Measurements from ENCODE around the gene WWOX.

Gene WWOX

GRCh38 chr16:78732696-78733095 lies 633.2 kb downstream of the WWOX start:
- no peak for DNase-seq (ENCODE audit: low read depth, low spot score)

GRCh38 chr16:78735337-78735736 lies 635.9 kb downstream of the WWOX start:
- no peak for DNase-seq (ENCODE audit: low read depth, low spot score)

- DNase-seq (ENCODE audit: low read depth, low spot score): no peak
Observed at GRCh38 chr16:78737630-78738029, 638.2 kb downstream of the WWOX start.

- DNase-seq (ENCODE audit: low read depth, low spot score): no peak
Observed at GRCh38 chr16:78738557-78738956, 639.1 kb downstream of the WWOX start.

GRCh38 chr16:78740269-78740668 lies 640.8 kb downstream of the WWOX start:
- no peak for DNase-seq (ENCODE audit: low read depth, low spot score)

- DNase-seq (ENCODE audit: low read depth, low spot score): no peak
Observed at GRCh38 chr16:78742501-78743283, 643.2 kb downstream of the WWOX start.

GRCh38 chr16:78743556-78743955 lies 644.1 kb downstream of the WWOX start:
- DNase-seq (ENCODE audit: low read depth, low spot score): no peak

GRCh38 chr16:78744099-78744498 lies 644.6 kb downstream of the WWOX start:
- DNase-seq (ENCODE audit: low read depth, low spot score): no peak

- no peak for DNase-seq (ENCODE audit: low read depth, low spot score)
Observed at GRCh38 chr16:78744796-78745107, 645.3 kb downstream of the WWOX start.

- no peak for DNase-seq (ENCODE audit: low read depth, low spot score)
Observed at GRCh38 chr16:78745108-78746019, 645.9 kb downstream of the WWOX start.

GRCh38 chr16:78746718-78747117 lies 647.3 kb downstream of the WWOX start:
- DNase-seq (ENCODE audit: low read depth, low spot score): no peak

GRCh38 chr16:78748220-78748929 lies 648.9 kb downstream of the WWOX start:
- no peak for DNase-seq (ENCODE audit: low read depth, low spot score)

- no peak for DNase-seq (ENCODE audit: low read depth, low spot score)
Observed at GRCh38 chr16:78749745-78750268, 650.4 kb downstream of the WWOX start.

- no peak for DNase-seq (ENCODE audit: low read depth, low spot score)
Observed at GRCh38 chr16:78750611-78751010, 651.2 kb downstream of the WWOX start.

- no peak for DNase-seq (ENCODE audit: low read depth, low spot score)
Observed at GRCh38 chr16:78751601-78752000, 652.1 kb downstream of the WWOX start.

- no peak for DNase-seq (ENCODE audit: low read depth, low spot score)
Observed at GRCh38 chr16:78754713-78755112, 655.3 kb downstream of the WWOX start.

- DNase-seq (ENCODE audit: low read depth, low spot score): no peak
Observed at GRCh38 chr16:78755751-78756661, 656.6 kb downstream of the WWOX start.

GRCh38 chr16:78759596-78759995 lies 660.1 kb downstream of the WWOX start:
- no peak for DNase-seq (ENCODE audit: low read depth, low spot score)

GRCh38 chr16:78760611-78761010 lies 661.2 kb downstream of the WWOX start:
- no peak for DNase-seq (ENCODE audit: low read depth, low spot score)

- no peak for DNase-seq (ENCODE audit: low read depth, low spot score)
Observed at GRCh38 chr16:78761427-78761826, 662.0 kb downstream of the WWOX start.

GRCh38 chr16:78762222-78762621 lies 662.8 kb downstream of the WWOX start:
- no peak for DNase-seq (ENCODE audit: low read depth, low spot score)

Data from ELF-1 (cell line).